Measurements from ENCODE around the gene INPP5F.
"Not testable (repeated sequence)": the region's sequence is repeated elsewhere in the genome, so short reads cannot be mapped to it uniquely, and the experiment has no call there.

INPP5F gene

GRCh38 chr10:119747940-119748339 lies 22.1 kb downstream of the INPP5F start:
- DNase-seq = no peak

GRCh38 chr10:119748871-119749270 lies 23.0 kb downstream of the INPP5F start:
- no peak for DNase-seq

- no peak for DNase-seq
These were observed 23.6 kb downstream of the INPP5F start for GRCh38 chr10:119749455-119749854.

GRCh38 chr10:119750391-119751230 lies 24.8 kb downstream of the INPP5F start:
- DNase-seq = no peak

- DNase-seq = no peak
These were observed 27.5 kb downstream of the INPP5F start for GRCh38 chr10:119753309-119753708.

- no peak for DNase-seq
These were observed 28.2 kb downstream of the INPP5F start for GRCh38 chr10:119754085-119754484.

GRCh38 chr10:119754936-119755335 lies 29.1 kb downstream of the INPP5F start:
- no peak for DNase-seq

GRCh38 chr10:119755446-119755845 lies 29.6 kb downstream of the INPP5F start:
- DNase-seq = no peak

- no peak for DNase-seq
These were observed 32.8 kb downstream of the INPP5F start for GRCh38 chr10:119758448-119759195.

- no peak for DNase-seq
These were observed 34.0 kb downstream of the INPP5F start for GRCh38 chr10:119759832-119760231.

- DNase-seq = no peak
These were observed 35.3 kb downstream of the INPP5F start for GRCh38 chr10:119761106-119761505.

- DNase-seq = no peak
These were observed 36.2 kb downstream of the INPP5F start for GRCh38 chr10:119762035-119762434.

- DNase-seq = no peak
These were observed 37.3 kb downstream of the INPP5F start for GRCh38 chr10:119762805-119763798.

GRCh38 chr10:119768455-119769094 lies 42.7 kb downstream of the INPP5F start:
- DNase-seq = no peak

GRCh38 chr10:119769886-119770285 lies 44.0 kb downstream of the INPP5F start:
- DNase-seq = no peak

GRCh38 chr10:119770928-119771327 lies 45.1 kb downstream of the INPP5F start:
- no peak for DNase-seq

- DNase-seq = no peak
These were observed 46.5 kb downstream of the INPP5F start for GRCh38 chr10:119772334-119772733.

- not testable (repeated sequence) for DNase-seq
These were observed 47.2 kb downstream of the INPP5F start for GRCh38 chr10:119773041-119773440.

- DNase-seq = no peak
These were observed 49.7 kb downstream of the INPP5F start for GRCh38 chr10:119775529-119775928.

GRCh38 chr10:119776536-119776935 lies 50.7 kb downstream of the INPP5F start:
- no peak for DNase-seq

GRCh38 chr10:119777686-119778085 lies 51.8 kb downstream of the INPP5F start:
- DNase-seq = no peak

GRCh38 chr10:119778776-119779445 lies 53.1 kb downstream of the INPP5F start:
- no peak for DNase-seq

Data from 8988T (cell line).